C4-2B (cell line): ENCODE data around the gene GNB2.

Experiments used
- CTCF ChIP-seq: fragments of 450-650 bp; conservative IDR thresholded peaks from 2 replicates; pipeline ENCODE4 v1.5.1; 2017; ENCODE audit warnings: mild to moderate bottlenecking
- ZFX ChIP-seq: fragments of 450-650 bp; IDR thresholded peaks from 2 replicates; pipeline ENCODE4 v1.6.1; 2017

- no peak for TF ChIP-seq CTCF
- TF ChIP-seq ZFX: no peak
Measured at GRCh38 chr7:100689230-100690135, 15.9 kb downstream of the GNB2 start.
